Measurements from ENCODE around the gene NKAPL. TPM values are rescaled to one million over a fixed set of nuclear protein-coding genes. Genes with fewer than 3 reads are reported as not detected.
A peak's percentile ranks its signal among the peaks of the same experiment; 100 is the strongest.

The NKAPL gene
- total and polyA plus RNA-seq, 2 of the 13 experiments (the other 11 are each of a cell fraction or from before 2014, with no cell fraction given): not detected

- TF ChIP-seq IKZF4 (CRISPR knock-in tag; IDR thresholded peaks at IDR 0.05; ENCODE audit: borderline replicate concordance, low read depth, not compliant biosample characterization) (no peak), KDM4B (CRISPR knock-in tag; IDR thresholded peaks at IDR 0.05) (peak; percentile 49; the same call in 1 of the 2 replicates), TOPORS (CRISPR knock-in tag; IDR thresholded peaks at IDR 0.05) (peak; percentile 66; the same call in 1 of the 2 replicates), NCOA1 (CRISPR knock-in tag; IDR thresholded peaks at IDR 0.05) (no peak), ETS1 (CRISPR knock-in tag; IDR thresholded peaks at IDR 0.05) (no peak), CBX2 (IDR thresholded peaks at IDR 0.05; ENCODE audit: low read depth, low read length) (0 out of 2 replicates have a peak, but pooled peaks have one; percentile 61), CBX2 (CRISPR knock-in tag; IDR thresholded peaks at IDR 0.05; ENCODE audit: low read depth) (no peak), PAWR (CRISPR knock-in tag; IDR thresholded peaks at IDR 0.05; ENCODE audit: borderline replicate concordance) (no peak), RBM39 (IDR thresholded peaks at IDR 0.05; ENCODE audit: low read depth, low read length, poor library complexity, severe bottlenecking) (peak; percentile 91), ZNF160 (CRISPR knock-in tag; IDR thresholded peaks at IDR 0.05) (no peak), ZFAT (CRISPR knock-in tag; conservative IDR thresholded peaks at IDR 0.05) (no peak), ISL2 (CRISPR knock-in tag; IDR thresholded peaks at IDR 0.05) (peak; percentile 78), MBNL3 (CRISPR knock-in tag; conservative IDR thresholded peaks at IDR 0.05) (no peak), ZNF720 (CRISPR knock-in tag; IDR thresholded peaks at IDR 0.05) (no peak), RXRB (CRISPR knock-in tag; IDR thresholded peaks at IDR 0.05; ENCODE audit: borderline replicate concordance) (peak; percentile 68), MEIS2 (CRISPR knock-in tag; IDR thresholded peaks at IDR 0.05) (no peak), ZNF235 (CRISPR knock-in tag; IDR thresholded peaks at IDR 0.05; ENCODE audit: borderline replicate concordance) (no peak)
- TF ChIP-seq, protein P1, sequence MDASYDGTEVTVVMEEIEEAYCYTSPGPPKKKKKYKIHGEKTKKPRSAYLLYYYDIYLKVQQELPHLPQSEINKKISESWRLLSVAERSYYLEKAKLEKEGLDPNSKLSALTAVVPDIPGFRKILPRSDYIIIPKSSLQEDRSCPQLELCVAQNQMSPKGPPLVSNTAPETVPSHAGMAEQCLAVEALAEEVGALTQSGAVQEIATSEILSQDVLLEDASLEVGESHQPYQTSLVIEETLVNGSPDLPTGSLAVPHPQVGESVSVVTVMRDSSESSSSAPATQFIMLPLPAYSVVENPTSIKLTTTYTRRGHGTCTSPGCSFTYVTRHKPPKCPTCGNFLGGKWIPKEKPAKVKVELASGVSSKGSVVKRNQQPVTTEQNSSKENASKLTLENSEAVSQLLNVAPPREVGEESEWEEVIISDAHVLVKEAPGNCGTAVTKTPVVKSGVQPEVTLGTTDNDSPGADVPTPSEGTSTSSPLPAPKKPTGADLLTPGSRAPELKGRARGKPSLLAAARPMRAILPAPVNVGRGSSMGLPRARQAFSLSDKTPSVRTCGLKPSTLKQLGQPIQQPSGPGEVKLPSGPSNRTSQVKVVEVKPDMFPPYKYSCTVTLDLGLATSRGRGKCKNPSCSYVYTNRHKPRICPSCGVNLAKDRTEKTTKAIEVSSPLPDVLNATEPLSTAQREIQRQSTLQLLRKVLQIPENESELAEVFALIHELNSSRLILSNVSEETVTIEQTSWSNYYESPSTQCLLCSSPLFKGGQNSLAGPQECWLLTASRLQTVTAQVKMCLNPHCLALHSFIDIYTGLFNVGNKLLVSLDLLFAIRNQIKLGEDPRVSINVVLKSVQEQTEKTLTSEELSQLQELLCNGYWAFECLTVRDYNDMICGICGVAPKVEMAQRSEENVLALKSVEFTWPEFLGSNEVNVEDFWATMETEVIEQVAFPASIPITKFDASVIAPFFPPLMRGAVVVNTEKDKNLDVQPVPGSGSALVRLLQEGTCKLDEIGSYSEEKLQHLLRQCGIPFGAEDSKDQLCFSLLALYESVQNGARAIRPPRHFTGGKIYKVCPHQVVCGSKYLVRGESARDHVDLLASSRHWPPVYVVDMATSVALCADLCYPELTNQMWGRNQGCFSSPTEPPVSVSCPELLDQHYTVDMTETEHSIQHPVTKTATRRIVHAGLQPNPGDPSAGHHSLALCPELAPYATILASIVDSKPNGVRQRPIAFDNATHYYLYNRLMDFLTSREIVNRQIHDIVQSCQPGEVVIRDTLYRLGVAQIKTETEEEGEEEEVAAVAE (CRISPR knock-in tag; IDR thresholded peaks at IDR 0.05; ENCODE audit: borderline replicate concordance): peak; percentile 71; the same call in 1 of the 2 replicates
- TF ChIP-seq, protein P2, sequence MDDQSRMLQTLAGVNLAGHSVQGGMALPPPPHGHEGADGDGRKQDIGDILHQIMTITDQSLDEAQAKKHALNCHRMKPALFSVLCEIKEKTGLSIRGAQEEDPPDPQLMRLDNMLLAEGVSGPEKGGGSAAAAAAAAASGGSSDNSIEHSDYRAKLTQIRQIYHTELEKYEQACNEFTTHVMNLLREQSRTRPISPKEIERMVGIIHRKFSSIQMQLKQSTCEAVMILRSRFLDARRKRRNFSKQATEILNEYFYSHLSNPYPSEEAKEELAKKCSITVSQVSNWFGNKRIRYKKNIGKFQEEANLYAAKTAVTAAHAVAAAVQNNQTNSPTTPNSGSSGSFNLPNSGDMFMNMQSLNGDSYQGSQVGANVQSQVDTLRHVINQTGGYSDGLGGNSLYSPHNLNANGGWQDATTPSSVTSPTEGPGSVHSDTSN (CRISPR knock-in tag; IDR thresholded peaks at IDR 0.05; ENCODE audit: borderline replicate concordance): no peak
- TF ChIP-seq, protein P3, sequence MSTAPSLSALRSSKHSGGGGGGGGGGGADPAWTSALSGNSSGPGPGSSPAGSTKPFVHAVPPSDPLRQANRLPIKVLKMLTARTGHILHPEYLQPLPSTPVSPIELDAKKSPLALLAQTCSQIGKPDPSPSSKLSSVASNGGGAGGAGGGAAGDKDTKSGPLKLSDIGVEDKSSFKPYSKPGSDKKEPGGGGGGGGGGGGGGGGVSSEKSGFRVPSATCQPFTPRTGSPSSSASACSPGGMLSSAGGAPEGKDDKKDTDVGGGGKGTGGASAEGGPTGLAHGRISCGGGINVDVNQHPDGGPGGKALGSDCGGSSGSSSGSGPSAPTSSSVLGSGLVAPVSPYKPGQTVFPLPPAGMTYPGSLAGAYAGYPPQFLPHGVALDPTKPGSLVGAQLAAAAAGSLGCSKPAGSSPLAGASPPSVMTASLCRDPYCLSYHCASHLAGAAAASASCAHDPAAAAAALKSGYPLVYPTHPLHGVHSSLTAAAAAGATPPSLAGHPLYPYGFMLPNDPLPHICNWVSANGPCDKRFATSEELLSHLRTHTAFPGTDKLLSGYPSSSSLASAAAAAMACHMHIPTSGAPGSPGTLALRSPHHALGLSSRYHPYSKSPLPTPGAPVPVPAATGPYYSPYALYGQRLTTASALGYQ (CRISPR knock-in tag; IDR thresholded peaks at IDR 0.05): 0 out of 2 replicates have a peak, but pooled peaks have one; percentile 34
These were observed 22.4 kb downstream of the NKAPL start, which contains the start of gene PGBD1 (continued) for GRCh38 chr6:28281288-28282064.

All from HepG2 (cell line).